MM.1S (cell line): ENCODE measurements around the gene WDFY2.

ENCODE experiments used
- CTCF ChIP-seq: fragments of 300-600 bp; sonication (generic); IDR thresholded peaks from 2 replicates; pipeline ENCODE4 v1.5.1; 2016; ENCODE audit warnings: antibody characterized with exemption, low read length, mixed read lengths
- EZH2 ChIP-seq: fragments of 300-600 bp; sonication (generic); optimal IDR thresholded peaks from 2 replicates; pipeline ENCODE3; 2017; ENCODE audit warnings: low read depth, mild to moderate bottlenecking, antibody characterized with exemption, low read length, mixed read lengths
- EZH2phosphoT487 ChIP-seq: fragments of 300-600 bp; sonication (generic); IDR thresholded peaks from 2 replicates; pipeline ENCODE4 v1.6.1; 2018; ENCODE audit warnings: antibody characterized with exemption, low read length

- no peak for TF ChIP-seq CTCF
- no peak for TF ChIP-seq EZH2
- TF ChIP-seq EZH2phosphoT487 = no peak
These were observed 3.1 kb downstream of the WDFY2 start for GRCh38 chr13:51587372-51587771.
